ENCODE data around the gene VN1R2.

DNA sequence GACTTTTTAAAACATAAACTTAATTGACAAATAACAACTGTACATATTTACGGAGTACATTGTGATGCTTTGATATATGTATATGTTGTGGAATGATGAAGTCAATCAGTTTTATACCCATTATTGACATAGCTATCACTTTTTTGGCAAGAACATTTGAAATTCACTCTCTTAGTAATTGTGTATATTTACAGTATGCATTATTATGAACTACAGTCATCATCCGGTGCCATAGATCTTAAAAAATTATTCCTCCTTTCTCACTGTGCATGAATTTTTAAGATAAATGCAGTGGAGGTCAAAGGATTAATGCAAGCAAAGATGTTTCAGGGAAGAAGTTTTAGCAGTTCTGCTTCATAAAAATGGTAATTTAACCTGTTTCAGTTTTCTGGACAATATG, 17.4 kb downstream of the VN1R2 start:
- TF ChIP-seq, protein P1, sequence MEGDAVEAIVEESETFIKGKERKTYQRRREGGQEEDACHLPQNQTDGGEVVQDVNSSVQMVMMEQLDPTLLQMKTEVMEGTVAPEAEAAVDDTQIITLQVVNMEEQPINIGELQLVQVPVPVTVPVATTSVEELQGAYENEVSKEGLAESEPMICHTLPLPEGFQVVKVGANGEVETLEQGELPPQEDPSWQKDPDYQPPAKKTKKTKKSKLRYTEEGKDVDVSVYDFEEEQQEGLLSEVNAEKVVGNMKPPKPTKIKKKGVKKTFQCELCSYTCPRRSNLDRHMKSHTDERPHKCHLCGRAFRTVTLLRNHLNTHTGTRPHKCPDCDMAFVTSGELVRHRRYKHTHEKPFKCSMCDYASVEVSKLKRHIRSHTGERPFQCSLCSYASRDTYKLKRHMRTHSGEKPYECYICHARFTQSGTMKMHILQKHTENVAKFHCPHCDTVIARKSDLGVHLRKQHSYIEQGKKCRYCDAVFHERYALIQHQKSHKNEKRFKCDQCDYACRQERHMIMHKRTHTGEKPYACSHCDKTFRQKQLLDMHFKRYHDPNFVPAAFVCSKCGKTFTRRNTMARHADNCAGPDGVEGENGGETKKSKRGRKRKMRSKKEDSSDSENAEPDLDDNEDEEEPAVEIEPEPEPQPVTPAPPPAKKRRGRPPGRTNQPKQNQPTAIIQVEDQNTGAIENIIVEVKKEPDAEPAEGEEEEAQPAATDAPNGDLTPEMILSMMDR (IDR thresholded peaks at IDR 0.05), result no peak
- TF ChIP-seq POLR2A (IDR thresholded peaks at IDR 0.05), result no peak
